NCI-H2196 treated with DMSO at 0.1 percent for 48 hours (cell line): Measurements from ENCODE around the gene KIR2DL1.
"Not testable (repeated sequence)": the region's sequence is repeated elsewhere in the genome, so short reads cannot be mapped to it uniquely, and the experiment has no call there.

Experiments used
- DNase-seq: peaks from one replicate; lab custom pipeline; 2025; ENCODE audit not compliant: unreplicated experiment; lab: John Stamatoyannopoulos, UW

The KIR2DL1 gene

DNA sequence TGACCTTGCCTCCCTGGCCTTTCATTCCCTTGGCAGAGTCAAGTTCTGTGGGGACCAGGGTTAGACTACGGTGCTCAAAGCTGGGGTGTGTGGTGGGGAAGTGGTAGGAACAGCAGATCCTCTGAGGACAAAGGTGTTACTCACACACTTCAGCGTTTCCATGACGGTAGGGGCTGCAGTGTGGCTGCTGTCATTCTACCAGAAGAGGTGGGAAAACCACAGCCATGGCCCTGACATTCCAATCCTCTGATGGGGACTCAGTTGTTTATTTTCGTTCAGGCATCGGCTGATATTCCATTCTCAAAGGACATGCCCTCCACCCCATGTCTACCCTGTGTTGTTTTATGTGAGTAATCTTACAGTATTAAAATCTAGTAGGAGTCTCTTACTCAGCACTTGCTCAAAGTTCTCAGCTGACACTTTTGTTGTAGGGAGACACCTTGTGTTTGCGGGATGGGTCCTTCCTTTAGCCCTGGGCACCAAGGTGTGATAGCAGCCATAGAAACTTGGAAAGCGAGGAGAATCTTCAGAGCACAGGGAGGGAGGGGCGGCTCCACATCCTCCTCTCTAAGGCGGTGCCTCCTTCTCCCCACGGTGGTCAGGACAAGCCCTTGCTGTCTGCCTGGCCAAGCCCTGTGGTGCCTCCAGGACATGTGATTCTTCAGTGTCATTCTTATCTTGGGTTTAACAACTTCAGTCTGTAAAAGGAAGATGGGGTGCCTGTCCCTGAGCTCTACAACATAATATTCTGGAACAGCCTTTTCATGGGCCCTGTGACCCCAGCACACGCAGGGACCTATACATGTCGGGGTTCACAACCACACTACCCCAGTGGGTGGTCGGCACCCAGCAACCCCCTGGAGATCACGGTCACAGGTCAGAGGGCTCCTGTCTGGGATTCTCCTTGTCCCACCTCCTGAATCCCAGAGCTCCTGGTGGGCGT, 1.7 kb downstream of the KIR2DL1 start:
- not testable (repeated sequence) for DNase-seq

DNA sequence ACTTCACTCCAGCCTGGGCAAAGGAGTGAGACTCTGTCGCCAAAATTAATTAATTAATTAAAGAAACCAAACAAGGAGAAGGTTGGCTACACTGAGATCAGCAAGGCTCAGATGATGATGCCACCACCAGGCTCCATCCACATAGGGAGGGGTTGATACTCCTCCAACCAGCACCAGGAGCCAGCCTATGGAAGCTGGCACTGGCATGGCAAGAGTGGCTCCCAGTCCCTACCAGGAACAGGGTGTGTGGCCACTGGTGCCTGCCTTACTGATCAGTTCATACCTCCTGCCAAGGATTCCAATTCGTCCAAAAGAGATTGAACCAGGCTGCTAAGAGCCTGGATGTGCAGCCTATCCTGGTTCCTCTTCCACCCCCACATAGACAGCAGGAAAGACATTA, 3.1 kb downstream of the KIR2DL1 start:
- DNase-seq: not testable (repeated sequence)

DNA sequence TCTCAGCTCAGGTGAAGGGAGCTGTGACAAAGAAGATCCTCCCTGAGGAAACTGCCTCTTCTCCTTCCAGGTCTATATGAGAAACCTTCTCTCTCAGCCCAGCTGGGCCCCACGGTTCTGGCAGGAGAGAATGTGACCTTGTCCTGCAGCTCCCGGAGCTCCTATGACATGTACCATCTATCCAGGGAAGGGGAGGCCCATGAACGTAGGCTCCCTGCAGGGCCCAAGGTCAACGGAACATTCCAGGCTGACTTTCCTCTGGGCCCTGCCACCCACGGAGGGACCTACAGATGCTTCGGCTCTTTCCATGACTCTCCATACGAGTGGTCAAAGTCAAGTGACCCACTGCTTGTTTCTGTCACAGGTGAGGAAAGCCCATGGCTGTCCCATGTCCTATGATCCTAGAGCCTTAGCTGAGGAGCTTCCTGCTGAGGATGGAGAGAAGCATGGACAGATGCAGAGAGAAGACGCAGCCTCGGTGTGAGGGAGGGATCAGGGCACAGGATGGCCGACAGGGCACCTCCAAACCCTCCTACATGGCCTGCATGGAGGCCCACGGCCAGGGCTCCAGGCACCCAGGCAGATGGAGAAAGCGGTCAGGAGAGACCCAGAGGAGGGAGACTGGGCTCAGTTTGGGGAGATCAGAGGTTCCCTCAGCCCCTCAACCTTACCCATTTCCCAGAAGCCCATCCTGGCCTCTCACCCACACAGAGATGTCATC, 5.7 kb downstream of the KIR2DL1 start:
- not testable (repeated sequence) for DNase-seq

DNA sequence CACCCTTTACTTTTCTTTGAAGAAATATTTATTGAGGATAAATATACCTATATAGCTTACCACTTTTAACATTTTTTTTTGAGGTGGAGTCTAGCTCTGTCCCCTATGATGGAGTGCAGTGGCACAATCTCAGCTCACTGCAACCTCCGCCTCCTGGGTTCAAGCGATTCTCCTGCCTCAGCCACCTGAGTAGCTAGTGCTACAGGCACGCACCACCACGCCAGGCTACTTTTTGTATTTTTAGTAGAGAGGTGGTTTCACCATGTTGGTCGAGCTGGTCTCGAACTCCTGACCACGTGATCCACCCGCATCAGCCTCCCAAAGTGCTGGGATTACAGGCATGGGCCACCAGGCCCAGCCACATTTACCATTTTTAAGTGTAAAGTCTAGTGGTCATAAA, 6.2 kb downstream of the KIR2DL1 start:
- DNase-seq: not testable (repeated sequence)

DNA sequence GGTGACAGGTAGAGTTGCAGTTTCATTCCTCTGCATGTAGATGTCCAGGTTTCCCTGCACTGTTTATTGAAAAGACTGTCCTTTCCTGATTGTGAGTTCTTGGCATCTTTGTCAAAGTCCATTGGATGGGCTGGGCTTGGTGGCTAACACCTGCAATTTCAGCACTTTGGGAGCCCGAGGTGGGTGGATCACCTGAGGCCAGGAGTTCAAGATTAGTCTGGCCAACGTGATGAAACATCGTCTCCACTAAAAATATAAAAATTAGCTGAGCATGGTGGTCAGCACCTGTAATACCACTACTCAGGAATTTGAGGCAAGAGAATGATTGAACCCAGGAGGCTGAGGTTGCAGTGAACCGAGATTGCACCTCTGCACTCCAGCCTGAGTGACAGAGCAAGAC, 8.3 kb downstream of the KIR2DL1 start:
- DNase-seq: not testable (repeated sequence)

DNA sequence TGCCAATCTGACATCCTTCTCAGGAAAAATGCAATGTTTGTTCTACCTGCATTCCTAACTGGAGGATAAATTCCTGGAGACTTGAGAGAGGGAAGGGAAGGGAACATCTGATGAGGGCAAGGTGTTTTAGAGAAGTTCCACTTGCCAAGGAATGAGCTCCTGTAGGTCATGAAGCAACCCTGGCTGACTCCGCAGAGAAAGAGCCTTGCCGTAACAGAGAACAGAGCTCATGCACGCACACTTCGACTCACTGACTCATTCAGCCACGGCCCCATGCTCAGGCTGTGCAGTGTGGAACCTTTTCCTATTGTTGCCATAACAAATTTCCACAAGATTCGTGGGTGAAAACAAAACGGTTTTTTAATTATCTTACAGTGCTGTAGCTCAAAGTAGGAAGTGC, 9.3 kb downstream of the KIR2DL1 start:
- DNase-seq: not testable (repeated sequence)

DNA sequence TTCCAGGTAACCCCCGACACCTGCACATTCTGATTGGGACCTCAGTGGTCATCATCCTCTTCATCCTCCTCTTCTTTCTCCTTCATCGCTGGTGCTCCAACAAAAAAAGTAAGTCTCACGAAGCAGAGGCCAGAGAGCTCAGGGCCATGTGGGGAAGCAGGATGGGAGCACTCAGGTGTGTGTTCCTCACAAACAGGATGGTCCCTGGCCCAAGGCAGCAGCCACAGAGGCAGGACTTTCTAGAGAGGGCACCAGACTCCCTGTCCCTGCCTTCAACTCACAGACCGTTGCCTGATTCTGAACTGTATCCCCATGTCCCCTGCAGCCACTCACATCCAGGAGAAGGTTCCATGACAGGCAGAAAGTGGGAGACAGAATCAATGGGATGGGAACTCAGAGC, 13.3 kb downstream of the KIR2DL1 start:
- DNase-seq: not testable (repeated sequence)

DNA sequence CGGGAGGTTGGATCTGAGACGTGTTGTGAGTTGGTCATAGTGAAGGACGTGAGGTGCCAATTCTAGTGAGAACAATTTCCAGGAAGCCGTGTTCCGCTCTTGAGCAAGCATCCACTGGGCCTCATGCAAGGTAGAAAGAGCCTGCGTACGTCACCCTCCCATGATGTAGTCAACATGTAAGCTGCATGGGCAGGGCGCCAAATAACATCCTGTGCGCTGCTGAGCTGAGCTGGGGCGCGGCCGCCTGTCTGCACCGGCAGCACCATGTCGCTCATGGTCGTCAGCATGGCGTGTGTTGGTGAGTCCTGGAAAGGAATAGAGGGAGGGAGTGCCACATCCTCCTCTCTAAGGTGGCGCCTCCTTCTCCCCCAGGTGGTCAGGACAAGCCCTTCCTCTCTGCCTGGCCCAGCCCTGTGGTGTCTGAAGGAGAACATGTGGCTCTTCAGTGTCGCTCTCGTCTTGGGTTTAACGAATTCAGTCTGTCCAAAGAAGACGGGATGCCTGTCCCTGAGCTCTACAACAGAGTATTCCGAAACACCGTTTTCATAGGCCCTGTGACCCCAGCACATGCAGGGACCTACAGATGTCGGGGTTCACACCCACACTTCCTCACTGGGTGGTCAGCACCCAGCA, 16.6 kb downstream of the KIR2DL1 start:
- not testable (repeated sequence) for DNase-seq

DNA sequence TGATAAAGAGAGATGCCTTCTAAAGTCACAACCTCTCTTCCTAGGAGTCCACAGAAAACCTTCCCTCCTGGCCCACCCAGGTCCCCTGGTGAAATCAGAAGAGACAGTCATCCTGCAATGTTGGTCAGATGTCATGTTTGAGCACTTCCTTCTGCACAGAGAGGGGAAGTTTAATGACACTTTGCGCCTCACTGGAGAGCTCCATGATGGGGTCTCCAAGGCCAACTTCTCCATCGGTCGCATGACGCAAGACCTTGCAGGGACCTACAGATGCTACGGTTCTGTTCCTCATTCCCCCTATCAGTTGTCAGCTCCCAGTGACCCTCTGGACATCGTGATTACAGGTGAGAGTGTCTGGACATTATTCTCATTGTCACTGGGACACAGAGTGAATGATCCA, 18.6 kb downstream of the KIR2DL1 start:
- DNase-seq: not testable (repeated sequence)

DNA sequence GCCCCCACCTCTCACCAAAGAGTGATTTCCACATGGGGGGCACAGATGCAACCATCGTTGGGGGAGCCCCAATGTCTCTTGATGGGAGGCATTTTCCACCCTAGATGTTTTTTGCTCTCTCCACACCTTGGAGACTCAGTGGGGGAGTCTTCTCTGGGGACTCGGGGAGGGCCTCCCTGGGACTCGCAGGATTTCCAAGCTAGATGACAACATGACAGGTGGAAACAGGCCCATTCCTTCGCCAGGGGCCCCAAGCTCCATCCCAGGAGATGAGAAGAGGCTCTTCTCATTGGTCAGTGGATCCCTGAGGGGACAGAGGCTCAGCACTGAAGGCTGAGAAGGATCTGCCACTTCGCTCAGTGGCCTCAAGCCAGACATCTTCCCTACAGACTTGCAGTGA, 21.1 kb downstream of the KIR2DL1 start:
- DNase-seq: no peak

DNA sequence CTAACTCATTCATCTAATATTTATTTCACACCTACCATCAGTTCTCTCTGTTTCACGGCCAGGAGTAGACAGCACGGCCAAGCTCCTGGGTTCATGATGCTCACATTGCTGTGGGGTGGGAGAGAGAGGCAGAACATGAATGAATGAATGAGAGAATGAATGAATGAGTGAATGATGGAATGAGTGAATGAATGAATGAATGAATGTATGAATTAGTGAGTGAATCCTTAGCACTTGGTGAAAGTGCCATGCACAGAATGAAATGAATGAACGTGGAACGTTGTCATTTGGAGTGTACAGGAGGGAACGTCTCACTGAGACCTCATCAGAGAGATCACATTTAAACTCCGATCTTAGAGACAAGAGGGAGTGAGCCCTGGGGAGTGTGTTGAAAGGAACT, 21.9 kb downstream of the KIR2DL1 start:
- no peak for DNase-seq

DNA sequence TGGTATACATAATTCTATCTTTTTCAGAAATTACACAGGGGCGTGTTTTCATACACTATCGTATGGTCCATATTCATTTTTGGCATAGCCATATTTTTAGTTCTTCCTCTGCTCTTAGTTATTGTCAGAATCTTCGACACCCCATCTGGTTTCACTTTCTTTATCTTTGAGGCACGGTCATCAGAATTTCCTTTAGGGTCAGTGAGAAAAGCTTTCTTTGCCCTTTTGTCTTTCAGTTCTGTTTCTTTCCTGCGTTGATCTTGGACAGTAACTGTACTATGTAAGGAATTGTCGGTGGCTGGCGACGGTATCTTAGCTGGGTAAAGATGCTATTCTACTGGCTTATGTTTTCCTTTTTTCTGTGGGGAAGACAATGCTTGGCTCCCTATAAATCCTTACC, 23.2 kb downstream of the KIR2DL1 start:
- no peak for DNase-seq

DNA sequence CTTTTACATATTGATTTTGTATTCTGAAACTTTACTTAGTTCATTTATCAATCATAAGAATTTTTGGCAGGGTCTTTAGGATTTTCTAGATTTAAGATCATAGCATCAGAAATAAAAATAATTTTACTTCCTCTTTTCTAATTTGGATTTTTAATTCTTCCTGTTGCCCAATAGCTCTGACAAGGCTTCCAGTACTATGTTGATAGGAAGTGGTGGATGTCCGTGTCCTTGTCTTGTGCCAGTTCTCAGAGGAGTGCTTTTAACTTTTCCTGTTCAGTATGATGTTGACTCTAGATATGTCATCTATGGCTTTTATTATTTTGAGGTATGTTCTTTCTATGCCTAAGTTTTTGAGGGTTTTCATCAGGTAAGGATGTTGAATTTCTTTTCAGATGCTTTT, 26.2 kb downstream of the KIR2DL1 start:
- no peak for DNase-seq

DNA sequence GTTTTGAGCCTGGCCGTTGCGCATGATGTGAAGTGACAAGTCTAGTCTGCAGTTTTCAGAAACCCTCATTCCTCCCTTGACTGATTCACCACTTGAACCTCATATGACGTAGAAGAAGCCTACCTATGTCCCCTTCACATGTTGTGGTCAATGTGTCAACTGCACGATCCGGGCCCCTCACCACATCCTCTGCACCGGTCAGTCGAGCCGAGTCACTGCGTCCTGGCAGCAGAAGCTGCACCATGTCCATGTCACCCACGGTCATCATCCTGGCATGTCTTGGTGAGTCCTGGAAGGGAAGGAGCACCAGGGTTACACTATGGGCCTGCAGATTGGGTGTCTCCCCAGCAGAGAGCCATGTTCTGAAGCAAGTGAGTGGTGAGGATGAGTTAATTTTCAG, 33.8 kb downstream of the KIR2DL1 start, which contains the start of gene KIR2DL4:
TSS of gene KIR2DL4 (plus strand) at position 201 of the 400 bp plus-strand sequence. CDS start at position 243, 42 bp downstream.
- no peak for DNase-seq

DNA sequence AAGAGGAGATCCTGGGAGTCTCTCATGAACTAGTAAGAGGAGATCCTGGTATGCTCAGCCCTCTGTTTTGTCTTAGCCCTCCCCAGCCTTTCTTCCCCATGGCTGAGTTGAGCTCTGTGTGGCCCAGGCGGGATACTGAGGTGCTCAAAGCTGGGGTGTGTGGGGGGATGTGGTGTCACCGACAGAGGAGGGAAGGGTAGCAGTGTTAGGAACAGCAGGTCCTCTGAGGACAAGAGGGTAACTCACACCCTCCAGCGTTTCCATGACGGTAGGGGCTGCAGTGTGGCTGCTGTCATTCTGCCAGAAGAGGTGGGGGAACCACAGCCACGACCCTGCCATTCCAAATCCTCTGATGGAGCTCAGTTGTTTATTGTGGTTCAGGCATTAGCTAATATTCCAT, 34.5 kb downstream of the KIR2DL1 start:
- no peak for DNase-seq

DNA sequence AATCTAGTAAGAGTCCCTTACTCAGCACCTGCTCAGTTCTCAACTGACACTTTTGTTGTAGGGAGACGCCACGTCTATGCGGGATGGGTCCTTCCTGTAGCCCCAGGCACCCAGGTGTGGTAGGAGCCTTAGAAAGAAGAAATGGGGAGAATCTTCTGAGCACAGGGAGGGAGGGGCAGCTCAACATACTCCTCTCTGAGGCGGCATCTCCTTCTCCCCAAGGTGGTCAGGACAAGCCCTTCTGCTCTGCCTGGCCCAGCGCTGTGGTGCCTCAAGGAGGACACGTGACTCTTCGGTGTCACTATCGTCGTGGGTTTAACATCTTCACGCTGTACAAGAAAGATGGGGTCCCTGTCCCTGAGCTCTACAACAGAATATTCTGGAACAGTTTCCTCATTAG, 35.0 kb downstream of the KIR2DL1 start:
- no peak for DNase-seq

DNA sequence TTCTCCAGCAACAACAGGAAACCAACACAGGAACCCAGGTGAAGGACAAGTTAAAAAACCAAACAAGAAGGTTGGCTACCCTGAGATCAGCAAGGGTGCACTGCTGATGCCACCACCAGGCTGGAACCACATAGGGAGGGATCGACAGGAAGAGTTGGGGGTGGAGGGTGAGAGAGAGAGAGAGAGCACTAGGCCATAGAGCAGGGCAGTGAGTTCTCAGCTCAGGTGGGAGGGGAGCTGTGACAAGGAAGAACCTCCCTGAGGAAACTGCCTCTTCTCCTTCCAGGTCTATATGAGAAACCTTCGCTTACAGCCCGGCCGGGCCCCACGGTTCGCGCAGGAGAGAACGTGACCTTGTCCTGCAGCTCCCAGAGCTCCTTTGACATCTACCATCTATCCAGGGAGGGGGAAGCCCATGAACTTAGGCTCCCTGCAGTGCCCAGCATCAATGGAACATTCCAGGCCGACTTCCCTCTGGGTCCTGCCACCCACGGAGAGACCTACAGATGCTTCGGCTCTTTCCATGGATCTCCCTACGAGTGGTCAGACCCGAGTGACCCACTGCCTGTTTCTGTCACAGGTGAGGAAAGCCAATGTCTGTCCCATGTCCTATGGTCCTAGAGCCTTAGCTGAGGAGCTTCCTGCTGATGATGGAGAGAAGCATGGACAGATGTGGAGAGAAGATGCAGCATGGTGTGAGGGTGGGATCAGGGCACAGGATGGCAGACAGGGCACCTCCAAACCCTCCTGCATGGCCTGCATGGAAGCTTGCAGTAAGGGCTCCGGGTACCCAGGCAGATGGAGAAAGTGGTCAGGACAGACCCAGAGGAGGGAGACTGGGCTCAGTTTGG, 36.3 kb downstream of the KIR2DL1 start:
- DNase-seq: no peak

DNA sequence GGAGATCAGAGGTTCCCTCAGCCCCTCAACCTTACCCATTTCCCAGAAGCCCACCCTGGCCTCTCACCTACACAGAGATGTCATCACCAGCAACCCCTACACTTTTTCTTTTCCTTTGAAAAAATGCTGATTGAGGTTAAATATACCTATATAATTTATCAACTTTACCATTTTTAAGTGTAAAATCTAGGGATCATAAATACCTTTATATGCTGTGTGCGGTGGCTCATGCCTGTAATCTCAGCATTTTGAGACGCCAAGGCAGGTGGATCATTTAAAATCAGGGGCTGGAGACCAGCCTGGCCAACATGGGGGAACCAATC, 36.9 kb downstream of the KIR2DL1 start:
- no peak for DNase-seq

DNA sequence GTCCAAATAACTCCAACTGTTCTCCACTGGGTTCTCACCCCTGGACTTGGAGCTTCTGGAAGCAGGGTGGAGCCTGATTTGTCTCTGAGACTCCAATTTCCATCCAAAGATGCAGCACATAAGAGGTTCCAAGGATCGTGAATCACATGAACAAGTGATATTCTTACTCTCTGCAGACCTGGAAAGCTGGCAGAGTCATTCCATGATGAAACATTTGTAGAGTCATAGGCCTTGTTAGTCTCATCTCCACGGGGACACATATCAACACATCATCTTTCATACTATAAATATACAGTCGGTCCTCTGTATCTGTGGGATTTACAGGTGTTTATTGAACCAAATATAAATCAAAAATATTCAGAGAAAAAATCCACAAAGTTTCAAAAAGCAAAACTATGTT, 45.0 kb downstream of the KIR2DL1 start:
- DNase-seq: not testable (repeated sequence)

DNA sequence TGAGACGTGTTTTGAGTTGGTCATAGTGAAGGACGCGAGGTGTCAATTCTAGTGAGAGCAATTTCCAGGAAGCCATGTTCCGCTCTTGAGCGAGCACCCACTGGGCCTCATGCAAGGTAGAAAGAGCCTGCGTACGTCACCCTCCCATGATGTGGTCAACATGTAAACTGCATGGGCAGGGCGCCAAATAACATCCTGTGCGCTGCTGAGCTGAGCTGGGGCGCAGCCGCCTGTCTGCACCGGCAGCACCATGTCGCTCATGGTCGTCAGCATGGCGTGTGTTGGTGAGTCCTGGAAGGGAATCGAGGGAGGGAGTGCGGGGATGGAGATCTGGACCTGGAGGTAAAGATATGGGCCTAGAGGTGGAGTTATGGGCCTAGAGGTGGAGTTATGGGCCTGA, 46.7 kb downstream of the KIR2DL1 start, which contains the start of gene KIR3DL1:
TSS of gene KIR3DL1 (plus strand) at position 218 of the 400 bp plus-strand sequence.
- not testable (repeated sequence) for DNase-seq
